ENCODE data around the gene OR10J4.

DNA sequence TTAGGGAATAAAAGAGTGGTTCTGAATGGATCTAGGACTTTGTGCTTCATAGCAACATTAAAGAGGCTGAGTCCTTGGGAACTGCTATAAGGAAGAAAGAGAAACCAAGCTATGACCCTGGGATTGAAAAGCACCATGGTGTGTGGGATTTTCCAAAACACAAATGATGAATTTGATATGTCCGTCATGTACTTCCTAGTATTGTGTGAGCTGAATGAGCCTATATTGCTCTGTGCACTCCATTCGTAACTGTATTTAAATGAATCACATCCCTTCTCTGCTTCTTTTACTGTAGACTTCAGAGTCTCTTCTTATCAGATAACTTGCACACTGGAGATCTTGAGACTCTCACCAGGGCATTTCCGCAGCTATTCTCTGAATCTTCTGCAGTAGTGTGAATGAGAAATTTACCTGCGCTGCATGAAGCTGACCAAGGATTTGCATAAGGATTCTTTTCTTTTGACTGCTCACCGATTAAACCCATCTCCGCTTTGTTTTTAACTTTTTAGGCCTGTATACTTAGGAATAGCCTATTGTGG lies 23.1 kb upstream of the OR10J4 start:
- no peak for TF ChIP-seq POLR2AphosphoS5 (IDR thresholded peaks at IDR 0.05; ENCODE audit: low read depth, low read length)
- TF ChIP-seq TAF1 (IDR thresholded peaks at IDR 0.05; ENCODE audit: borderline replicate concordance, low read depth, low read length) = no peak
- TF ChIP-seq POLR2A (IDR thresholded peaks at IDR 0.05; ENCODE audit: low read depth, low read length) = no peak
